Measurements from ENCODE around the gene DUSP3. TPM values are rescaled to one million over a fixed set of nuclear protein-coding genes. Genes with fewer than 3 reads are reported as not detected.
A peak's percentile ranks its signal among the peaks of the same experiment; 100 is the strongest.

The DUSP3 gene
- total and polyA plus RNA-seq, 2 of the 13 experiments (the other 11 are each of a cell fraction or from before 2014, with no cell fraction given), result 60.0 to 71.5 TPM

- TF ChIP-seq ZNF333 (CRISPR knock-in tag; IDR thresholded peaks at IDR 0.05; ENCODE audit: borderline replicate concordance), result no peak
- TF ChIP-seq SOX13 (IDR thresholded peaks at IDR 0.05), result no peak
- TF ChIP-seq SOX13 (CRISPR knock-in tag; conservative IDR thresholded peaks at IDR 0.05 in 1 of 2, IDR thresholded peaks at IDR 0.05 in 1 of 2), result peak in 1 of 2 experiments; percentile 43; a peak in 1 of 4 replicates
- TF ChIP-seq ZNF652 (CRISPR knock-in tag; IDR thresholded peaks at IDR 0.05; ENCODE audit: borderline replicate concordance, low read depth), result peak; percentile 82
- peak; percentile 100 for TF ChIP-seq RAD21 (CRISPR knock-in tag; IDR thresholded peaks at IDR 0.05)
- peak; percentile 86; the same call in 1 of the 2 replicates for TF ChIP-seq IKZF5 (CRISPR knock-in tag; IDR thresholded peaks at IDR 0.05)
- TF ChIP-seq ZNF547 (CRISPR knock-in tag; IDR thresholded peaks at IDR 0.05), result peak; percentile 67; the same call in 1 of the 2 replicates
- no peak for TF ChIP-seq LCORL (IDR thresholded peaks at IDR 0.05)
- TF ChIP-seq LCORL (CRISPR knock-in tag; IDR thresholded peaks at IDR 0.05), result peak; percentile 84
- TF ChIP-seq ZNF574 (CRISPR knock-in tag; IDR thresholded peaks at IDR 0.05), result peak; percentile 63; the same call in 1 of the 2 replicates
- TF ChIP-seq MEIS2 (CRISPR knock-in tag; IDR thresholded peaks at IDR 0.05), result no peak
- TF ChIP-seq HMGXB4 (CRISPR knock-in tag; IDR thresholded peaks at IDR 0.05; ENCODE audit: borderline replicate concordance in 1 of 2, low read depth in 1 of 2), result peak; percentile 88 to 96; a peak in 3 of 4 replicates
- peak; percentile 87; the same call in 1 of the 2 replicates for TF ChIP-seq KLF11 (CRISPR knock-in tag; IDR thresholded peaks at IDR 0.05)
- peak; percentile 61; the same call in 1 of the 2 replicates for TF ChIP-seq KLF6 (CRISPR knock-in tag; IDR thresholded peaks at IDR 0.05)
- TF ChIP-seq ZNF598 (CRISPR knock-in tag; IDR thresholded peaks at IDR 0.05; ENCODE audit: borderline replicate concordance), result peak; percentile 85
- no peak for TF ChIP-seq SETDB1 (CRISPR knock-in tag; IDR thresholded peaks at IDR 0.05; ENCODE audit: borderline replicate concordance)
- TF ChIP-seq CHCHD3 (CRISPR knock-in tag; IDR thresholded peaks at IDR 0.05), result no peak
- peak; percentile 21 for TF ChIP-seq SKI (IDR thresholded peaks at IDR 0.05; ENCODE audit: partially characterized antibody)
- TF ChIP-seq MXD3 (CRISPR knock-in tag; IDR thresholded peaks at IDR 0.05), result 0 out of 2 replicates have a peak, but pooled peaks have one; percentile 27
- TF ChIP-seq SP140L (CRISPR knock-in tag; IDR thresholded peaks at IDR 0.05; ENCODE audit: borderline replicate concordance), result peak; percentile 67; the same call in 1 of the 2 replicates
- no peak for TF ChIP-seq ZBTB10 (CRISPR knock-in tag; IDR thresholded peaks at IDR 0.05; ENCODE audit: borderline replicate concordance)
These were observed 18.4 kb downstream of the DUSP3 start (continued) for GRCh38 chr17:43760254-43760852.
